HG03442 (cell line): ENCODE results near the gene GZMH.
"Not testable (repeated sequence)": the region's sequence is repeated elsewhere in the genome, so short reads cannot be mapped to it uniquely, and the experiment has no call there.

ENCODE experiments used
- ATAC-seq: cut with Tn5 transposase; IDR thresholded peaks from one replicate; pipeline ENCODE4 v1.9.1; 2021; ENCODE audit warnings: mild to moderate bottlenecking, moderate library complexity; ENCODE audit not compliant: unreplicated experiment

Gene GZMH

DNA sequence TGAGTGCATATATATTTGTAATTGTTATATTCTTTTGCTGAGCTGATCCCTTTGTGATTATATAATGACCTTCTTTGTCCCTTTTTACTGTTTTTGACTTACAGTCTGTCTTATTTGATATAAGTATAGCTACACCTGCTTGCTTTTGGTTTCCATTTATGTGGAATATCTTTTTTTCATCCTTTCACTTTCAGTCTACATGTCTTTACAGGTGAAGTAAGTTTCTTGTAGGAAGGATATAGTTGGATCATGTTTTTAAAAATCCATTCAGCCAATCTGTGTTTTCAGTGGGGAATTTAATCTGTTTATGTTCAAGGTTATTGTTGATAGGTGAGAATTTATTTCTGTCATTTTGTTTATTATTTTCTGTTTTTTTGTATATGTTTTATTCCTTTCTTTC is 12.1 kb downstream of the GZMH start:
- no peak for ATAC-seq

GRCh38 chr14:24595073-24595808 is 14.2 kb downstream of the GZMH start:
- ATAC-seq: no peak

DNA sequence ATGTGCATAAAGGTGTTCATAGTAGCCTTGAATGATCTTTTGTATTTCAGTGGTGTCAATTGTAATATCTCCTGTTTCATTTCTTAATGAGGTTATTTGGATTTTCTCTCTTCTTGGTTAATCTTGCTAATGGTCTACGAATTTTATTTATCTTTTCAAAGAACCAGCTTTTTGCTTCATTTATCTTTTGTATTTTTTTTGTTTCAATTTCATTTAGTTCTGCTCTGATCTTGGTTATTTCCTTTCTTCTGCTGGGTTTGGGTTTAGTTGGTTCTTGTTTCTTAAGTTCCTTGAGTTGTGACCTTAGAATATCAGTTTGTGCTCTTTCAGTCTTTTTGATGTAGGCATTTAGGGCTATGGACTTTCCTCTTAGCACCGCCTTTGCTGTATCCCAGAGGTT is 18.5 kb downstream of the GZMH start:
- ATAC-seq: not testable (repeated sequence)

DNA sequence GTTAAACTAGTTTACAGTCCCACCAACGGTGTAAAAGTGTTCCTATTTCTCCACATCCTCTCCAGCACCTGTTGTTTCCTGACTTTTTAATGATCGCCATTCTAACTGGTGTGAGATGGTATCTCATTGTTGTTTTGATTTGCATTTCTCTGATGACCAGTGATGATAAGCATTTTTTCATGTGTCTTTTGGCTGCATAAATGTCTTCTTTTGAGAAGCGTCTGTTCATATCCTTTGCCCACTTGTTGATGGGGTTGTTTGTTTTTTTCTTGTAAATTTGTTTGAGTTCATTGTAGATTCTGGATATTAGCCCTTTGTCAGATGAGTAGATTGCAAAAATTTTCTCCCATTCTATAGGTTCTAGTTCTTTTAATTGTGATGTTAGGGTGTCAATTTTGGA is 25.1 kb downstream of the GZMH start:
- not testable (repeated sequence) for ATAC-seq

GRCh38 chr14:24578558-24578957 is 30.9 kb downstream of the GZMH start:
- no peak for ATAC-seq

DNA sequence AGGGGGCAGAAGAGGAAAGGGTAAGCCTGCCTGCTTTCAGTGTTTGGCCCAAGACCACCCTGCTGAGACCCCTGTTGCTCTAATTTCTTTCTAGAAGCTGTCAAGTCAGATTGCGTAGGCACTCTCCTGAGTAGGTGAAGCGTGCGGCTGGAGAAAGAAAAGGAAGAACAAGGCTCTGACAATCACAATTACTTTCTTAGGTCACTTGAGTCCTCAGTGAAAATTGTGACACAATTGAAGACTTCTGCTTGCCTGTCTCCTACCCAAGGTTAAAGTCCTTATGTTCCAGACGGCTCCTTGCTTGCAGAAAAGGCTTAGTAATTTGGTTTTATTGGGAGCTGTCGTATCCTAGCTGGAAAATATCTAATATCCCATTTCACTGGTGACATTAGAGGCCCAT is 32.7 kb downstream of the GZMH start:
- no peak for ATAC-seq

DNA sequence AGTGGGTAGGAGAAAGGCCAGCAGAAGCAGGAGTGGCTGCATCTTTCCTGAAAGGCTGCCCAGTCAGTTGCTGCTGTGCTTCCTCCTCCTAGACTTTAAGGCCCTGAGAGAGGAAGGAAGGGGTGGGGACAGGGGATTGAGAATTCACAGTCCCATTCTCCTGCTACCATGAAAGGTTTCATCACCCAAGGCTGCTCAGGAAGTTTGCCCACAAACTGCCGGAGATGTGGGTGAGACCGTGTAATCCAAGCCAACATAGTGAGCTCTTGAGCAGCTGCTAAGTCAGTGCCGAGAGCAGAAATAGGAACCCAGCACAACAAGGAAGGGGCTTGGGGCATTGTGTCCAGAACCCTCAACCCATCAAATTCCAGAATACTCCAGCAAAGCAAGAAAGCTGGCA is 33.3 kb downstream of the GZMH start, which contains the start of gene CTSG:
Gene CTSG, minus strand, starts transcription at position 69 of the 400 bp plus-strand sequence. Its CDS starts 27 bp downstream, at position 42.
- ATAC-seq: no peak

DNA sequence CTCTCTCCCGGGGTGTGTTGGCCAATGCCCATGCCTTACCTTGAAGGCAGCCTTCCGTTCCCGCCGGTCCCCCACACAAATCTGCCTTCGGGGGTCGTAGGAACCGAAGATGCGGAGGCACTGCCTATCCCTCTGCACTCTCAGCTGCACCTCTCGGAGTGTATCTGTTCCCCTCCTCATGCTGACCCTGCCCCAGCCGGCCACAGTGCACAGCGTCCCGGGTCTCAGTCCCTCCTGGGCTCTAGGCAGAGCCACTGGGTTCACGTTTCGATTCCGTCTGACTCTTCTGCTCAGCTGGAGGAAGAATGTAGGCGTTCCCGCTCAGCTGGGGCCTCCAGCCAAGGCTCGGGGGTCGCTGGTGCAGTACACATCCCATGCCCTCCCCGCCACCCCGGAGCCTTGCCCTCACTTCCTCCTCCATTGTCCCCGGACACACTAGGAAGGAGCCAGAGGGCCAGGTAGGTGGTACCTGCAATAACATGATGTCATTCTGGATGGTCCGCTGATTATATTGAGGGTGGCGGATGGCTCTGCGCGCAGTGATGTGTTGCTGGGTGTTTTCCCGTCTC is 35.2 kb downstream of the GZMH start:
- no peak for ATAC-seq

GRCh38 chr14:24566318-24566717 is 43.2 kb downstream of the GZMH start:
- no peak for ATAC-seq

DNA sequence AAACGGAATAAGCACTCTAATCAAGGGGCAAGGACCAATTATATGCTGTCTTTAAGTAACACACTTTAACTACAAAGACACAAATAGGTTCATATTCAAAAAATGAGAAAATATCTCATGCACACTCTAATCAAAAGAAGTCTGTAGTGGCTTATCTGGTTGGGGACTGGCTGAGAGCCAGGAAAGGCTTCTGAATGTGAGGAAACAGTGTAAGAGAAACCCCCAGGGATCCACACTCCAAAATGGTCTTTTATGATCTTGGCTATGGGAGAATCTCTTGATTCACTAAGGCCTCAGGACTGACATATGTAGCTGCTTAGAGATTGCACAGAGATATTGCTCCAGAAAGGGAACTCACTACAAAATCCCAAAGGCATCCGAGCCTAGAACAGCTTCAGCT is 43.7 kb downstream of the GZMH start:
- no peak for ATAC-seq

- no peak for ATAC-seq
These were observed 46.0 kb downstream of the GZMH start for GRCh38 chr14:24563505-24563904.

DNA sequence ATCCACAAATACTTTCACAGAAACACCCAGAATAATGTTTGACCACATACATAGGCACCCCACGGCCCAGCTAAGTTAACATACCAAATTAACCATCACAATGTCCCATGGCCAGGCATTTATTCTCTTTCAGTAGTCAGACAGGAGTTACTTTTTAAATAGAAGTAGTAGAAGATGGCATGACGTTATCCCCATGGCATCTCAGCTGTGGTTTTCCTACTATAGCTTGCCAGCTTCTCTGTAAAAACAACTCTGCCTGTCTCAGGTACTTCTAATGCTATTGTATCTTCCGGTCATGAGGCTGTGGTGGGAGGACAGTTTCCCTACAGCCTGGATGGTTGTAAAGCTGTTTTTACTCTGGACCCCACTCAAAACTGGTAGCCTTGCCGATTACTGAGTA is 52.7 kb downstream of the GZMH start:
- ATAC-seq: no peak
